Caco-2 (cell line): Measurements from ENCODE around the gene TMEM203. TPM values are rescaled to one million over a fixed set of nuclear protein-coding genes. Genes with fewer than 3 reads are reported as not detected.

Experiments used
- BruUV-seq: library from RNA; stranded (reverse); fragments of 400-500 nt; replicated peaks from 2 replicates; lab custom pipeline; 2021; lab: Mats Ljungman, UMichigan
- CTCF ChIA-PET: fragments of 300-600 bp; sonication (Branson Sonifier 250); formaldehyde crosslinking; loops from one replicate; lab custom pipeline; 2022; ENCODE audit warnings: antibody characterized with exemption; lab: Charles Lee
- POLR2A ChIA-PET: fragments of 300-600 bp; sonication (Branson Sonifier 250); formaldehyde crosslinking; loops from one replicate; lab custom pipeline; 2022; ENCODE audit warnings: antibody characterized with exemption; lab: Charles Lee
- DNase-seq, 2 experiments: peaks; one replicate each; pipeline versions ENCODE4 v3.0.0 to v3.0.0-alpha.2; 2020 to 2022
- H3K27me3 ChIP-seq: replicated peaks from 2 replicates; pipeline ENCODE4 v1.6.0; 2011; ENCODE audit warnings: low read length; ENCODE audit not compliant: control insufficient read depth, insufficient read depth
- H3K36me3 ChIP-seq: 2 replicates; pipeline ENCODE4 v1.5.1; 2011; ENCODE audit warnings: low read length; ENCODE audit not compliant: control insufficient read depth, insufficient read depth
- H3K4me1 ChIP-seq: fragments of 250-450 bp; sonication (Bioruptor Pico); 2 replicates; pipeline ENCODE4 v1.5.1; 2020; ENCODE audit warnings: mild to moderate bottlenecking
- H3K4me3 ChIP-seq: 2 replicates; pipeline ENCODE4 v1.5.1; 2011; ENCODE audit warnings: low read depth, mild to moderate bottlenecking, control low read depth, low read length
- H3K9me3 ChIP-seq: fragments of 250-450 bp; sonication (Bioruptor Pico); 2 replicates; pipeline ENCODE4 v1.5.1; 2020; ENCODE audit warnings: mild to moderate bottlenecking, moderate library complexity
- H3K27ac Mint-ChIP-seq: one replicate; pipeline ENCODE4 v1.8.0; 2022; ENCODE audit warnings: mixed read lengths; ENCODE audit not compliant: unreplicated experiment
- H3K27me3 Mint-ChIP-seq: one replicate; pipeline ENCODE4 v1.8.0; 2022; ENCODE audit warnings: mixed read lengths; ENCODE audit not compliant: insufficient read depth, unreplicated experiment
- H3K36me3 Mint-ChIP-seq: one replicate; pipeline ENCODE4 v1.8.0; 2022; ENCODE audit warnings: mild to moderate bottlenecking, mixed read lengths; ENCODE audit not compliant: insufficient read depth, unreplicated experiment
- H3K4me1 Mint-ChIP-seq: one replicate; pipeline ENCODE4 v1.8.0; 2022; ENCODE audit warnings: low read depth, mixed read lengths; ENCODE audit not compliant: unreplicated experiment
- H3K4me3 Mint-ChIP-seq: one replicate; pipeline ENCODE4 v1.8.0; 2022; ENCODE audit warnings: mild to moderate bottlenecking, moderate library complexity, mixed read lengths; ENCODE audit not compliant: unreplicated experiment
- H3K9me3 Mint-ChIP-seq: one replicate; pipeline ENCODE4 v1.8.0; 2022; ENCODE audit warnings: mixed read lengths; ENCODE audit not compliant: unreplicated experiment
- CTCF ChIP-seq, 2 experiments: fragments of 200-600 bp in 1 of 2; IDR thresholded peaks; 1 replicate in 1 of 2; 2 replicates in 1 of 2; pipeline versions ENCODE4 v1.5.1 to v1.8.0; 2011 to 2022; ENCODE audit warnings: antibody characterized with exemption in 1 of 2, control low read depth in 1 of 2, inconsistent platforms in 1 of 2, low read depth in 1 of 2, low read length in 1 of 2, mild to moderate bottlenecking in 1 of 2, moderate library complexity in 1 of 2; ENCODE audit not compliant: insufficient read depth in 1 of 2, severe bottlenecking in 1 of 2, unreplicated experiment in 1 of 2
- intact Hi-C: fragments of 100-400 bp; cut with micrococcal nuclease; formaldehyde crosslinking; loops from one replicate; pipeline ENCODE4 v1.10.0; 2022; ENCODE audit not compliant: unreplicated experiment
- total RNA-seq: library from RNA; stranded (reverse); gene quantifications from 2 replicates; pipeline ENCODE4 v1.2.3, GENCODE V29; 2022

TMEM203 gene
- total RNA-seq, 1 experiment from 2014 or later: 38.4 TPM

- ChIA-PET CTCF (no interaction called here), POLR2A (no interaction called here)
- peaks cover 29% of the 10 kb centered on the region for H3K36me3 Mint-ChIP-seq
Observed at GRCh38 chr9:137212520-137212919, 7.1 kb upstream of the TMEM203 start.

GRCh38 chr9:137211532-137211931 is 6.1 kb upstream of the TMEM203 start:
- Histone ChIP-seq H3K9me3 (no peaks in the 10 kb centered on the region), H3K27me3 (no peaks in the 10 kb centered on the region), H3K4me1 (peaks cover 4% of the 10 kb centered on the region; the same call in 1 of the 2 replicates), H3K4me3 (no peak overlapping the region), H3K36me3 (no peaks in the 10 kb centered on the region; the same call in 1 of the 2 replicates)
- ChIA-PET CTCF (no interaction called here), POLR2A (no interaction called here)
- Mint-ChIP-seq H3K9me3 (no peaks in the 10 kb centered on the region), H3K4me1 (peaks cover 9% of the 10 kb centered on the region), H3K27ac (no peak overlapping the region), H3K27me3 (no peaks in the 10 kb centered on the region), H3K4me3 (no peak overlapping the region), H3K36me3 (peaks cover 30% of the 10 kb centered on the region)
- no peak for DNase-seq
- TF ChIP-seq CTCF (IDR thresholded peaks at IDR 0.05; ENCODE audit: insufficient read depth in 1 of 2, low read depth in 1 of 2, low read length in 1 of 2, severe bottlenecking in 1 of 2, unreplicated experiment in 1 of 2): no peak
- intact Hi-C loops: no loop called here
- BruUV-seq: no TSS peak

More at GRCh38 chr9:137212520-137212919, 7.1 kb upstream of the TMEM203 start:
- Histone ChIP-seq H3K4me3 (no peak overlapping the region), H3K9me3 (no peaks in the 10 kb centered on the region), H3K27me3 (no peaks in the 10 kb centered on the region), H3K4me1 (peaks cover 9% of the 10 kb centered on the region), H3K36me3 (no peaks in the 10 kb centered on the region; the same call in 1 of the 2 replicates)
- no peaks in the 10 kb centered on the region for H3K27me3 Mint-ChIP-seq
- no peak for TF ChIP-seq CTCF (IDR thresholded peaks at IDR 0.05; ENCODE audit: insufficient read depth in 1 of 2, low read depth in 1 of 2, low read length in 1 of 2, severe bottlenecking in 1 of 2, unreplicated experiment in 1 of 2)
- no peaks in the 10 kb centered on the region for H3K9me3 Mint-ChIP-seq
- DNase-seq: no peak
- intact Hi-C loops: no loop called here
- BruUV-seq: no TSS peak
- H3K4me1 Mint-ChIP-seq: peaks cover 6% of the 10 kb centered on the region
- no peak overlapping the region for H3K27ac Mint-ChIP-seq
- no peak overlapping the region for H3K4me3 Mint-ChIP-seq

GRCh38 chr9:137206602-137207001 is 1.2 kb upstream of the TMEM203 start:
- ChIA-PET POLR2A (no interaction called here), CTCF (no interaction called here)
- Mint-ChIP-seq H3K27me3 (no peaks in the 10 kb centered on the region), H3K9me3 (no peaks in the 10 kb centered on the region), H3K36me3 (peaks cover 40% of the 10 kb centered on the region), H3K4me3 (peak overlapping the region; percentile 92), H3K4me1 (peaks cover 12% of the 10 kb centered on the region), H3K27ac (peak overlapping the region; percentile 94)
- Histone ChIP-seq H3K4me3 (peak overlapping the region; percentile 89; the same call in 1 of the 2 replicates), H3K36me3 (no peaks in the 10 kb centered on the region; the same call in 1 of the 2 replicates), H3K9me3 (no peaks in the 10 kb centered on the region), H3K27me3 (no peaks in the 10 kb centered on the region), H3K4me1 (peaks cover 17% of the 10 kb centered on the region)
- no peak for TF ChIP-seq CTCF (IDR thresholded peaks at IDR 0.05; ENCODE audit: insufficient read depth in 1 of 2, low read depth in 1 of 2, low read length in 1 of 2, severe bottlenecking in 1 of 2, unreplicated experiment in 1 of 2)
- no peak for DNase-seq
- intact Hi-C loops: no loop called here
- BruUV-seq: no TSS peak
